ENCODE results near the gene AP2A1. TPM values are rescaled to one million over a fixed set of nuclear protein-coding genes. Genes with fewer than 3 reads are reported as not detected.

Gene AP2A1
- total and polyA plus RNA-seq, 9 of the 15 experiments (the other 6 are each of a cell fraction or from before 2014, with no cell fraction given), result 0.55 to 150 (median 31.9) TPM

- BruUV-seq (replicated peaks), result no TSS peak
- H3K9me3 ChIP-seq (replicated peaks; ENCODE audit: control insufficient read depth, insufficient read depth, low read depth, low read length), result peaks cover 8% of the 10 kb centered on the region
- peaks cover 0 to 23% of the 10 kb centered on the region in 2 experiments; a peak in 4 of 5 replicates for H3K4me1 ChIP-seq (replicated peaks in 1 of 2; ENCODE audit: control insufficient read depth in 2 of 2, insufficient read depth in 2 of 2, low read length in 2 of 2)
- POLR2A ChIA-PET, result interaction anchor here (0.6 to 1.1 kb wide), 2 partner anchors 9 to 66 kb away, joined by 3 read pairs; no protein-coding TSS in a partner anchor
- H3K79me2 ChIP-seq (ENCODE audit: control insufficient read depth, insufficient read depth, low read length), result no peaks in the 10 kb centered on the region
- ATAC-seq (no peak), FAIRE-seq (no peak), DNase-seq (ENCODE audit: extremely low read depth in 1 of 4, low spot score in 3 of 4) (peak in 1 of 4 experiments; percentile 14)
- H3K27me3 ChIP-seq (ENCODE audit: control insufficient read depth in 2 of 2, insufficient read depth in 2 of 2, low read length in 2 of 2), result no peaks in the 10 kb centered on the region
- WGBS (ENCODE audit: insufficient coverage, low coverage, missing lambda C conversion rate), result 62% methylated on average over 8 of the region's 9 CpGs
- TF ChIP-seq FOSL1 (tag; conservative IDR thresholded peaks at IDR 0.05), result peak; percentile 63
- TF ChIP-seq ZNF184 (CRISPR knock-in tag; IDR thresholded peaks at IDR 0.05), result no peak
- peak in 1 of 2 experiments; percentile 61 for TF ChIP-seq AFF1 (IDR thresholded peaks at IDR 0.05; ENCODE audit: low read depth in 1 of 2, partially characterized antibody in 2 of 2)
- peak; percentile 81 for TF ChIP-seq CEBPB (tag; IDR thresholded peaks at IDR 0.05)
- peak; percentile 45; the same call in 1 of the 2 replicates for TF ChIP-seq CEBPG (CRISPR knock-in tag; IDR thresholded peaks at IDR 0.05)
- TF ChIP-seq CEBPG (tag; conservative IDR thresholded peaks at IDR 0.05 in 1 of 2, IDR thresholded peaks at IDR 0.05 in 1 of 2), result peak in 1 of 2 experiments; percentile 61; a peak in 2 of 4 replicates
- H4K20me1 ChIP-seq (replicated peaks; ENCODE audit: control insufficient read depth, insufficient read depth, low read length), result no peaks in the 10 kb centered on the region
- no peaks in the 10 kb centered on the region for H3K9me1 ChIP-seq (ENCODE audit: control insufficient read depth, insufficient read depth, low read length)
- CTCF ChIA-PET (ENCODE audit: low intra/inter-chr PET ratio), result no interaction called here
- in situ Hi-C loops (cut with MboI), result no loop called here
- intact Hi-C loops (cut with micrococcal nuclease), result no loop called here
- no peak overlapping the region for H3K9ac ChIP-seq (ENCODE audit: insufficient read depth in 1 of 2, low read depth in 2 of 2, low read length in 2 of 2)
- H3K4me3 ChIP-seq, result no peak overlapping the region
- peak overlapping the region; percentile 68; the same call in 1 of the 2 replicates for H2AFZ ChIP-seq (ENCODE audit: low read depth, low read length)
- no peaks in the 10 kb centered on the region for H3K36me3 ChIP-seq (ENCODE audit: control insufficient read depth, insufficient read depth, low read length)
- no peak overlapping the region; the same call in 2 of the 3 replicates for H3K27ac ChIP-seq (ENCODE audit: extremely low read depth, low read depth, low read length)
- H3K4me2 ChIP-seq (ENCODE audit: insufficient read depth, low read length), result no peak overlapping the region
Observed at GRCh38 chr19:49741210-49741844, 25.5 kb upstream of the AP2A1 start.
